ENCODE measurements around the gene SPATA13.

SPATA13 gene

GRCh38 chr13:24247016-24247415, 86.5 kb downstream of the SPATA13 start:
- H3K4me1 ChIP-seq (ENCODE audit: control insufficient read depth in 1 of 2, insufficient read depth in 2 of 2, low read length in 2 of 2), result peaks cover 4 to 6% of the 10 kb centered on the region in 2 experiments
- no peak overlapping the region for H2BK12ac ChIP-seq (ENCODE audit: low read length)
- no peak overlapping the region for H4K12ac ChIP-seq (ENCODE audit: low read depth, low read length)
- no peak overlapping the region for H2BK120ac ChIP-seq (ENCODE audit: insufficient read depth, low read length, poor library complexity)
- H4K91ac ChIP-seq (ENCODE audit: low read depth, low read length), result no peak overlapping the region
- H3K4me2 ChIP-seq (ENCODE audit: low read length), result no peak overlapping the region
- no peak overlapping the region for H2AK5ac ChIP-seq (ENCODE audit: low read length)
- H3K79me1 ChIP-seq (ENCODE audit: low read length), result peaks cover 1% of the 10 kb centered on the region
- peaks cover 0 to 4% of the 10 kb centered on the region in 2 experiments for H3K36me3 ChIP-seq (ENCODE audit: control insufficient read depth in 1 of 2, insufficient read depth in 2 of 2, low read length in 2 of 2)
- WGBS (ENCODE audit: extremely low coverage, insufficient coverage, insufficient read length), result no CpG with 5 or more reads among the region's 5 CpGs
- peaks cover 4% of the 10 kb centered on the region for H3K9me3 ChIP-seq (ENCODE audit: insufficient read depth, low read depth, low read length)
- no peak overlapping the region for H2BK5ac ChIP-seq (ENCODE audit: low read depth, low read length, poor library complexity)
- no peak overlapping the region for H3K9ac ChIP-seq (ENCODE audit: low read length)
- no peak overlapping the region for H3K4me3 ChIP-seq (ENCODE audit: low read depth, low read length)
- H3K18ac ChIP-seq (ENCODE audit: low read length), result no peak overlapping the region
- H3K4ac ChIP-seq (ENCODE audit: low read depth, low read length), result no peak overlapping the region
- H4K8ac ChIP-seq (ENCODE audit: low read depth, low read length), result no peak overlapping the region
- H2AFZ ChIP-seq (ENCODE audit: insufficient read depth, low read length, poor library complexity), result no peak overlapping the region
- H3K23ac ChIP-seq (ENCODE audit: low read length), result no peak overlapping the region
- no peaks in the 10 kb centered on the region for H3K27me3 ChIP-seq (ENCODE audit: insufficient read depth, low read length)
- no peak for DNase-seq
- no peak overlapping the region for H3K27ac ChIP-seq (ENCODE audit: low read depth, low read length)
- H3K14ac ChIP-seq (ENCODE audit: low read length), result no peak overlapping the region
- no peaks in the 10 kb centered on the region for H3K79me2 ChIP-seq (ENCODE audit: control insufficient read depth, insufficient read depth, low read length, poor library complexity)

GRCh38 chr13:24249624-24250023, 89.1 kb downstream of the SPATA13 start:
- Histone ChIP-seq H3K18ac (ENCODE audit: low read length) (no peak overlapping the region), H3K27ac (ENCODE audit: low read depth, low read length) (no peak overlapping the region), H3K4me3 (ENCODE audit: low read depth, low read length) (no peak overlapping the region), H3K14ac (ENCODE audit: low read length) (no peak overlapping the region), H3K27me3 (ENCODE audit: insufficient read depth, low read length) (no peaks in the 10 kb centered on the region), H4K8ac (ENCODE audit: low read depth, low read length) (no peak overlapping the region), H3K4me2 (ENCODE audit: low read length) (no peak overlapping the region), H3K79me2 (ENCODE audit: control insufficient read depth, insufficient read depth, low read length, poor library complexity) (no peaks in the 10 kb centered on the region), H3K9ac (ENCODE audit: low read length) (no peak overlapping the region), H2BK12ac (ENCODE audit: low read length) (no peak overlapping the region), H3K9me3 (ENCODE audit: insufficient read depth, low read depth, low read length) (peaks cover 4% of the 10 kb centered on the region), H2BK5ac (ENCODE audit: low read depth, low read length, poor library complexity) (no peak overlapping the region), H3K36me3 (ENCODE audit: control insufficient read depth in 1 of 2, insufficient read depth in 2 of 2, low read length in 2 of 2) (peaks cover 0 to 4% of the 10 kb centered on the region in 2 experiments), H3K4me1 (ENCODE audit: control insufficient read depth in 1 of 2, insufficient read depth in 2 of 2, low read length in 2 of 2) (peaks cover 4 to 6% of the 10 kb centered on the region in 2 experiments), H3K79me1 (ENCODE audit: low read length) (peaks cover 1% of the 10 kb centered on the region), H4K91ac (ENCODE audit: low read depth, low read length) (no peak overlapping the region), H4K12ac (ENCODE audit: low read depth, low read length) (no peak overlapping the region), H3K23ac (ENCODE audit: low read length) (no peak overlapping the region), H2BK120ac (ENCODE audit: insufficient read depth, low read length, poor library complexity) (no peak overlapping the region), H2AFZ (ENCODE audit: insufficient read depth, low read length, poor library complexity) (peak overlapping the region; percentile 28), H3K4ac (ENCODE audit: low read depth, low read length) (no peak overlapping the region), H2AK5ac (ENCODE audit: low read length) (no peak overlapping the region)
- WGBS (ENCODE audit: extremely low coverage, insufficient coverage, insufficient read length), result no CpG with 5 or more reads among the region's 9 CpGs
- DNase-seq, result no peak

- Histone ChIP-seq H3K4me2 (ENCODE audit: low read length) (no peak overlapping the region), H3K79me2 (ENCODE audit: control insufficient read depth, insufficient read depth, low read length, poor library complexity) (no peaks in the 10 kb centered on the region), H2BK5ac (ENCODE audit: low read depth, low read length, poor library complexity) (no peak overlapping the region), H2AFZ (ENCODE audit: insufficient read depth, low read length, poor library complexity) (no peak overlapping the region), H3K79me1 (ENCODE audit: low read length) (peaks cover 1% of the 10 kb centered on the region), H3K9ac (ENCODE audit: low read length) (no peak overlapping the region), H3K36me3 (ENCODE audit: control insufficient read depth in 1 of 2, insufficient read depth in 2 of 2, low read length in 2 of 2) (peaks cover 0 to 4% of the 10 kb centered on the region in 2 experiments), H2BK12ac (ENCODE audit: low read length) (no peak overlapping the region), H2AK5ac (ENCODE audit: low read length) (no peak overlapping the region), H3K4ac (ENCODE audit: low read depth, low read length) (no peak overlapping the region), H3K23ac (ENCODE audit: low read length) (no peak overlapping the region), H2BK120ac (ENCODE audit: insufficient read depth, low read length, poor library complexity) (no peak overlapping the region), H3K27me3 (ENCODE audit: insufficient read depth, low read length) (no peaks in the 10 kb centered on the region), H3K4me1 (ENCODE audit: control insufficient read depth in 1 of 2, insufficient read depth in 2 of 2, low read length in 2 of 2) (peaks cover 4 to 6% of the 10 kb centered on the region in 2 experiments), H3K27ac (ENCODE audit: low read depth, low read length) (no peak overlapping the region), H3K14ac (ENCODE audit: low read length) (no peak overlapping the region), H3K18ac (ENCODE audit: low read length) (no peak overlapping the region), H3K9me3 (ENCODE audit: insufficient read depth, low read depth, low read length) (peaks cover 4% of the 10 kb centered on the region), H3K4me3 (ENCODE audit: low read depth, low read length) (no peak overlapping the region), H4K91ac (ENCODE audit: low read depth, low read length) (no peak overlapping the region), H4K12ac (ENCODE audit: low read depth, low read length) (no peak overlapping the region), H4K8ac (ENCODE audit: low read depth, low read length) (no peak overlapping the region)
- DNase-seq, result no peak
- WGBS (ENCODE audit: extremely low coverage, insufficient coverage, insufficient read length), result no CpG with 5 or more reads among the region's 7 CpGs
These were observed 90.0 kb downstream of the SPATA13 start for GRCh38 chr13:24250376-24251057.

- H2BK120ac ChIP-seq (ENCODE audit: insufficient read depth, low read length, poor library complexity), result no peak overlapping the region
- no peak overlapping the region for H4K12ac ChIP-seq (ENCODE audit: low read depth, low read length)
- peaks cover 4% of the 10 kb centered on the region for H3K9me3 ChIP-seq (ENCODE audit: insufficient read depth, low read depth, low read length)
- no peak overlapping the region for H4K8ac ChIP-seq (ENCODE audit: low read depth, low read length)
- H3K79me1 ChIP-seq (ENCODE audit: low read length), result peaks cover 1% of the 10 kb centered on the region
- H3K4me1 ChIP-seq (ENCODE audit: control insufficient read depth in 1 of 2, insufficient read depth in 2 of 2, low read length in 2 of 2), result peaks cover 4 to 6% of the 10 kb centered on the region in 2 experiments
- no peak overlapping the region for H2BK12ac ChIP-seq (ENCODE audit: low read length)
- no peaks in the 10 kb centered on the region for H3K79me2 ChIP-seq (ENCODE audit: control insufficient read depth, insufficient read depth, low read length, poor library complexity)
- H2BK5ac ChIP-seq (ENCODE audit: low read depth, low read length, poor library complexity), result no peak overlapping the region
- no peak overlapping the region for H3K18ac ChIP-seq (ENCODE audit: low read length)
- no peak overlapping the region for H2AFZ ChIP-seq (ENCODE audit: insufficient read depth, low read length, poor library complexity)
- H3K14ac ChIP-seq (ENCODE audit: low read length), result no peak overlapping the region
- DNase-seq, result no peak
- H3K9ac ChIP-seq (ENCODE audit: low read length), result no peak overlapping the region
- WGBS (ENCODE audit: extremely low coverage, insufficient coverage, insufficient read length), result no CpG with 5 or more reads among the region's 17 CpGs
- no peak overlapping the region for H3K4me2 ChIP-seq (ENCODE audit: low read length)
- no peak overlapping the region for H4K91ac ChIP-seq (ENCODE audit: low read depth, low read length)
- H3K4ac ChIP-seq (ENCODE audit: low read depth, low read length), result no peak overlapping the region
- H3K27me3 ChIP-seq (ENCODE audit: insufficient read depth, low read length), result no peaks in the 10 kb centered on the region
- no peak overlapping the region for H3K27ac ChIP-seq (ENCODE audit: low read depth, low read length)
- H3K23ac ChIP-seq (ENCODE audit: low read length), result no peak overlapping the region
- no peak overlapping the region for H3K4me3 ChIP-seq (ENCODE audit: low read depth, low read length)
- H2AK5ac ChIP-seq (ENCODE audit: low read length), result no peak overlapping the region
- peaks cover 0 to 4% of the 10 kb centered on the region in 2 experiments for H3K36me3 ChIP-seq (ENCODE audit: control insufficient read depth in 1 of 2, insufficient read depth in 2 of 2, low read length in 2 of 2)
These were observed 91.0 kb downstream of the SPATA13 start for GRCh38 chr13:24251525-24251924.

Data from trophoblast cell (in vitro differentiated cells and primary cell).